ENCODE measurements around the gene TMEM147. TPM values are rescaled to one million over a fixed set of nuclear protein-coding genes. Genes with fewer than 3 reads are reported as not detected.

Gene TMEM147
- total and polyA plus RNA-seq, 2 of the 13 experiments (the other 11 are each of a cell fraction or from before 2014, with no cell fraction given) = 141 to 176 TPM

DNA sequence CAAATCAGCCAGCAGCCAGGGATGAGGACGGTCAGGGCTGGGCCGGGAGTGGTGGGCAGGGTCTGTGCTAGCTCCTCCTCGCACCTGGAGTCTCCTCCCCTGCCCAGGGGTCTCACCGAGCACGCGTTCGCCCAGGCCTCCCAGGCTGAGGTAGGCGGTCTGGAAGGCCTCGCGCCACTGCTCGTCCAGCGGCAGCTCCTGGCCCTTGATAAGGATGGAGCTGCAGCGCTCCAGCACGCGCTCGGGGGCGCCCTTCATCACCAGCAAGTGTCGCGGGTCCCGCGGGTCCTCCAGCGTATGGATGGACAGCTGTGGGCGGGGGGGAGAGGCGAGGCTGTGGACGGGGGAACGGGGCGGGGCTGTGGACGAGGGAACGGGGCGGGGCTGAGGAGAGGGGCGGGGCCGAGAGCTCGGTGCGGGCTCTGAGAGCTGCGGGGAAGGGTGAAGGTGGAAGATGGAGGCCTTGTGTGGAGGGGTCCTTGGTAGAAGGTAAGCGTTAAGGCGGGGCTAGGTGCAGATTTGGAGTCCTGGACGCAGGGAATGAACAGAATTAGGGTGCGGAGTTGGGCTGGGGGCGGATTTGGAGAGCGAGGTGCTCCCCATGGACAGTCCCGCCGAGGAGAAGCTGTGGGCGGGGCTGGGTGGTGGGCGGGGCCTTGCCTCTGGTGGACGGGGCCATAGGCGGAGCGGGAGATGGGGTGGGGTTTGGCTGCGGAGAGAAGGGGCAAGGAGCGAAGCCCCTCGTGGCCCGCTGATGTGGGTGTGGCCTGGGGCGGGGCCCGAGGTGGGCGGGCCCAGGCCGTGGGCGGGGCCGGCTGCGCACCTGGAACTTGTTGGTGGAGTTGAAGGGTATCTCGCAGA lies 12.3 kb downstream of the TMEM147 start (continued):
- TF ChIP-seq, protein P1, sequence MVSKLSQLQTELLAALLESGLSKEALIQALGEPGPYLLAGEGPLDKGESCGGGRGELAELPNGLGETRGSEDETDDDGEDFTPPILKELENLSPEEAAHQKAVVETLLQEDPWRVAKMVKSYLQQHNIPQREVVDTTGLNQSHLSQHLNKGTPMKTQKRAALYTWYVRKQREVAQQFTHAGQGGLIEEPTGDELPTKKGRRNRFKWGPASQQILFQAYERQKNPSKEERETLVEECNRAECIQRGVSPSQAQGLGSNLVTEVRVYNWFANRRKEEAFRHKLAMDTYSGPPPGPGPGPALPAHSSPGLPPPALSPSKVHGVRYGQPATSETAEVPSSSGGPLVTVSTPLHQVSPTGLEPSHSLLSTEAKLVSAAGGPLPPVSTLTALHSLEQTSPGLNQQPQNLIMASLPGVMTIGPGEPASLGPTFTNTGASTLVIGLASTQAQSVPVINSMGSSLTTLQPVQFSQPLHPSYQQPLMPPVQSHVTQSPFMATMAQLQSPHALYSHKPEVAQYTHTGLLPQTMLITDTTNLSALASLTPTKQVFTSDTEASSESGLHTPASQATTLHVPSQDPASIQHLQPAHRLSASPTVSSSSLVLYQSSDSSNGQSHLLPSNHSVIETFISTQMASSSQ (IDR thresholded peaks at IDR 0.05; ENCODE audit: low read depth) = no peak
- TF ChIP-seq, protein P1 (CRISPR knock-in tag; IDR thresholded peaks at IDR 0.05; ENCODE audit: borderline replicate concordance) = no peak
- TF ChIP-seq PHF5A (CRISPR knock-in tag; IDR thresholded peaks at IDR 0.05; ENCODE audit: low read depth, unreplicated experiment) (no peak), PITX1 (CRISPR knock-in tag; IDR thresholded peaks at IDR 0.05) (no peak), SMARCC2 (IDR thresholded peaks at IDR 0.05) (no peak), HDAC2 (CRISPR knock-in tag; IDR thresholded peaks at IDR 0.05) (no peak), ZNF879 (CRISPR knock-in tag; IDR thresholded peaks at IDR 0.05) (no peak), CENPX (CRISPR knock-in tag; IDR thresholded peaks at IDR 0.05) (no peak), RAD51 (IDR thresholded peaks at IDR 0.05; ENCODE audit: borderline replicate concordance) (no peak), ZNF431 (CRISPR knock-in tag; IDR thresholded peaks at IDR 0.05; ENCODE audit: borderline replicate concordance, low read depth) (no peak), MEF2D (CRISPR knock-in tag; IDR thresholded peaks at IDR 0.05) (no peak), BCL6 (CRISPR knock-in tag; IDR thresholded peaks at IDR 0.05) (no peak), ESRRA (CRISPR knock-in tag; IDR thresholded peaks at IDR 0.05; ENCODE audit: low read depth) (0 out of 2 replicates have a peak, but pooled peaks have one; percentile 42)
- TF ChIP-seq, protein P2, sequence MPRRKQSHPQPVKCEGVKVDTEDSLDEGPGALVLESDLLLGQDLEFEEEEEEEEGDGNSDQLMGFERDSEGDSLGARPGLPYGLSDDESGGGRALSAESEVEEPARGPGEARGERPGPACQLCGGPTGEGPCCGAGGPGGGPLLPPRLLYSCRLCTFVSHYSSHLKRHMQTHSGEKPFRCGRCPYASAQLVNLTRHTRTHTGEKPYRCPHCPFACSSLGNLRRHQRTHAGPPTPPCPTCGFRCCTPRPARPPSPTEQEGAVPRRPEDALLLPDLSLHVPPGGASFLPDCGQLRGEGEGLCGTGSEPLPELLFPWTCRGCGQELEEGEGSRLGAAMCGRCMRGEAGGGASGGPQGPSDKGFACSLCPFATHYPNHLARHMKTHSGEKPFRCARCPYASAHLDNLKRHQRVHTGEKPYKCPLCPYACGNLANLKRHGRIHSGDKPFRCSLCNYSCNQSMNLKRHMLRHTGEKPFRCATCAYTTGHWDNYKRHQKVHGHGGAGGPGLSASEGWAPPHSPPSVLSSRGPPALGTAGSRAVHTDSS (CRISPR knock-in tag; conservative IDR thresholded peaks at IDR 0.05) = no peak

Measured in HepG2 (cell line).